Suprapubic skin (tissue), 4 donors: ENCODE data around the gene COL23A1. TPM values are rescaled to one million over a fixed set of nuclear protein-coding genes. Genes with fewer than 3 reads are reported as not detected.
A peak's percentile ranks its signal among the peaks of the same experiment; 100 is the strongest.

Source experiments
- DNase-seq, 2 donors: peaks; one replicate each; pipeline ENCODE4 v3.0.0-alpha.2; 2019; ENCODE audit warnings: low spot score in 2 of 2
- H3K27ac ChIP-seq: fragments of 200-600 bp; sonication (generic); one replicate; pipeline ENCODE4 v1.5.1; 2019
- H3K27me3 ChIP-seq: fragments of 200-600 bp; sonication (generic); one replicate; pipeline ENCODE4 v1.5.1; 2019
- H3K36me3 ChIP-seq: fragments of 200-600 bp; sonication (generic); one replicate; pipeline ENCODE4 v1.5.1; 2019
- H3K4me1 ChIP-seq: fragments of 200-600 bp; sonication (generic); one replicate; pipeline ENCODE4 v1.5.1; 2019
- H3K4me3 ChIP-seq: fragments of 200-600 bp; sonication (generic); one replicate; pipeline ENCODE4 v1.5.1; 2019; ENCODE audit warnings: mild to moderate bottlenecking
- H3K9me3 ChIP-seq: fragments of 200-600 bp; sonication (generic); one replicate; pipeline ENCODE4 v1.5.1; 2019
- EP300 ChIP-seq: sonication (generic); formaldehyde crosslinking; IDR thresholded peaks from one replicate; pipeline ENCODE4 v1.6.1; 2017; ENCODE audit warnings: antibody characterized with exemption
- POLR2A ChIP-seq, 2 donors: fragments of 450-650 bp; IDR thresholded peaks; one replicate each; pipeline ENCODE4 v1.6.1; 2017; ENCODE audit warnings: antibody characterized with exemption in 2 of 2, mild to moderate bottlenecking in 2 of 2, moderate library complexity in 2 of 2
- POLR2AphosphoS5 ChIP-seq, 3 donors: sonication (generic); formaldehyde crosslinking; IDR thresholded peaks; one replicate each; pipeline ENCODE4 v1.6.1; 2017; ENCODE audit warnings: antibody characterized with exemption in 3 of 3
- WGBS: methylation state at CpG from one replicate; pipeline ENCODE4 v1.1.5; 2018; 5-methylcytosine and 5-hydroxymethylcytosine counted together
- total RNA-seq, 4 donors: library from RNA; depleted of rRNA; stranded (reverse); fragments of >200 nt; gene quantifications; one replicate each; pipeline ENCODE4 v1.1.0, GENCODE V29; 2016
- TF ChIP-seq, protein P1 (sequence below), 2 donors: fragments of 200-600 bp in 1 of 2; fragments of 450-650 bp in 1 of 2; sonication (generic) in 1 of 2; IDR thresholded peaks; one replicate each; pipeline ENCODE4 v1.5.1; 2016 to 2019; ENCODE audit warnings: antibody characterized with exemption in 2 of 2, mild to moderate bottlenecking in 1 of 2, moderate library complexity in 1 of 2

Gene COL23A1
- total RNA-seq, 4 donors from 2014 or later: 1.6 to 4.4 (median 3.4) TPM

DNA sequence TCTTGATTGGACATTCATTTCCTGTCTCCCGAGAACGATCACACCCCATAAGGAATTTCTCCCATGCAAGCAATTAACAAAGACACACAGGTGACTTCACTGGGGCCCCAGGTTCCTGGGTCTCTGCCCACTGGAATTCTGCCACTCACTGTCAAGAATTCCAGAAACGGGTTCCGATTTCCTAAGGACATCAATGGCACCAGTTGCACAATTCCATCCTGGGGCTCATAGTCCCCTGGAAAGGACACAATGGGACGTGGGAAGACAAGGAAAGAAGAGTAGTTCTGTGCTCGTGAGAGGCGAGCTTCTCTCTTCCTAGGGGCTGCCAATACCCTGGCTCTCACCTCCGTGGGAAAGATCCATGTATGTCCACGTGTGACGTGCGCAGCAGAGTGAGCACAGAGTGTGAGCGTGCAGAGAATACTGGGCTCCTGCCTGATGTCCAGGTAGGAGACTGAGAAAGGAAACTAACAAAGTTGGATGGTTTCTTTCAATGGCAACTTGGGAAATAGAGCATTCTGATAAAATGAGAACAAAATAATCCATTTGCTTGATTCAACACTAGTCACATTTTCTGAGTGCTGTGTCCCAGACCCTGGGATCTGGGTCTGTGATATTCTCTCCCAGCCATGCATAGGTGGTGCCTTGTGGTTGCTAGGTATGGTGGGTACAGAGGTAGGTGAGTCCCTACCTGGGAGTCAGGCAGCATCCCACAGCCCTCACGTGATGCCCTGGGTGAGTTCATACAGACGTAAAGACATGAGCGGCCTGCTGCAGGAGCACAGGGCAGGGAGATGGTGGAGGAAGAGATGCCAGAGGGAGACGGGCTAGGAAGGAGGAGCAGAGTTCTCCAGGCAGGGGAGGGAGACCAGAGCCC is 159.8 kb downstream of the COL23A1 start:
- Histone ChIP-seq H3K4me3 (no peak overlapping the region), H3K27me3 (no peaks in the 10 kb centered on the region), H3K4me1 (peaks cover 38% of the 10 kb centered on the region), H3K36me3 (no peaks in the 10 kb centered on the region), H3K27ac (no peak overlapping the region), H3K9me3 (no peaks in the 10 kb centered on the region)
- DNase-seq: peak in 1 of 2 donors; percentile 71
- WGBS: 73% methylated on average over 16 of the region's 16 CpGs
- TF ChIP-seq, protein P1, sequence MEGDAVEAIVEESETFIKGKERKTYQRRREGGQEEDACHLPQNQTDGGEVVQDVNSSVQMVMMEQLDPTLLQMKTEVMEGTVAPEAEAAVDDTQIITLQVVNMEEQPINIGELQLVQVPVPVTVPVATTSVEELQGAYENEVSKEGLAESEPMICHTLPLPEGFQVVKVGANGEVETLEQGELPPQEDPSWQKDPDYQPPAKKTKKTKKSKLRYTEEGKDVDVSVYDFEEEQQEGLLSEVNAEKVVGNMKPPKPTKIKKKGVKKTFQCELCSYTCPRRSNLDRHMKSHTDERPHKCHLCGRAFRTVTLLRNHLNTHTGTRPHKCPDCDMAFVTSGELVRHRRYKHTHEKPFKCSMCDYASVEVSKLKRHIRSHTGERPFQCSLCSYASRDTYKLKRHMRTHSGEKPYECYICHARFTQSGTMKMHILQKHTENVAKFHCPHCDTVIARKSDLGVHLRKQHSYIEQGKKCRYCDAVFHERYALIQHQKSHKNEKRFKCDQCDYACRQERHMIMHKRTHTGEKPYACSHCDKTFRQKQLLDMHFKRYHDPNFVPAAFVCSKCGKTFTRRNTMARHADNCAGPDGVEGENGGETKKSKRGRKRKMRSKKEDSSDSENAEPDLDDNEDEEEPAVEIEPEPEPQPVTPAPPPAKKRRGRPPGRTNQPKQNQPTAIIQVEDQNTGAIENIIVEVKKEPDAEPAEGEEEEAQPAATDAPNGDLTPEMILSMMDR (IDR thresholded peaks at IDR 0.05): no peak
- TF ChIP-seq POLR2A (IDR thresholded peaks at IDR 0.05) (no peak), POLR2AphosphoS5 (IDR thresholded peaks at IDR 0.05) (no peak), EP300 (no peak)

DNA sequence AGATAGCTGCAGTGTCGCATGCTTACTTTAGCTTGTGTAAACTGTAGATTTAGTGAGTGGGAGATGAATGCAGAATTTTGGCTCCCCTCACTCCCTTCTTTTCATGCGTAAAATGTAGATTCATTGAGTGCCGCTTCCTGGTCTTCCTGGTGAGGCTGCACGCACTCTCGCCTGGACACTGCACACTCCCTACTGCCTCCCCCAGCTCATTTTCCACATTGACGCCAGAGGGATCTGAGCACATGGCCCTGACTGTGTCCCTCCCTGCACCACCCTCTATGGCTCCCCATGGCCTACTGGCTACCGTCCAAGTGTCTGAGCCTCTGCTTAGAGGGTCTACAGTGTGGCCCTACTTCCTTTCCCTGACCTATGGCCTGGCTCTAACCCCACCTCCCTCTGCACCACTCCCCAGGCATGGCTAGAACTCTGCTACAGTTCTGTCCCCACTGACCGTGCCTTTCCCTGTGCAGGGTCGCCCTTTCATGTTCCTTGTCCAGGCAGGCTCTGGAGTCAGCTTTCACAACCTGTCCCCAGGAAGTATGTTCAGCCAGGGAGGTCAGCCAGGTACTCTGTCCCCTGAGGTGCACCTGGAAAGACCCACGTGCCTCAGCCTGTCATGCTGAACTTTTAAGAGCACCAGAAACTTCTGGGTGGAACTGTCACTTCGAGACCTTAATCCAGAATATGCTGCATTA is 160.6 kb downstream of the COL23A1 start:
- Histone ChIP-seq H3K9me3 (no peaks in the 10 kb centered on the region), H3K27ac (peak overlapping the region; percentile 68), H3K27me3 (no peaks in the 10 kb centered on the region), H3K4me1 (peaks cover 35% of the 10 kb centered on the region), H3K36me3 (no peaks in the 10 kb centered on the region), H3K4me3 (no peak overlapping the region)
- peak in 1 of 2 donors; percentile 76 for DNase-seq
- 60% methylated on average over 11 of the region's 11 CpGs for WGBS
- no peak for TF ChIP-seq POLR2A (IDR thresholded peaks at IDR 0.05)
- TF ChIP-seq, protein P1 (IDR thresholded peaks at IDR 0.05): no peak
- no peak for TF ChIP-seq EP300

DNA sequence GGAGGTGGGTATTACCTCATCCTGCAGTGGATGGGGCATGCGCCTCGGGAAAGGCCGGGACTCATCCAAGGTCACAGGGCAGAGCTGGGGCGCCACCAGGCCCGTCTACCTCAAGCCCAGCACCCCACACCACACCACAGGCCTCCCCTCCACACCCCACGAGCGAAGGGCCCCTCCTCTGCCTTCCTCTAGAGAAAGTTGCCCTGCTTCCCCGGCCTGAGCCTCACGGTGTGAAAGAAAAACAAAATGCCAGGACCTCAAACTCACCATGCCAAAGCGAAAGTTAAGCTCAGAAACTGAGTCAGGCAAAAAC is 161.1 kb downstream of the COL23A1 start:
- Histone ChIP-seq H3K36me3 (no peaks in the 10 kb centered on the region), H3K4me3 (no peak overlapping the region), H3K27me3 (no peaks in the 10 kb centered on the region), H3K4me1 (peaks cover 31% of the 10 kb centered on the region), H3K27ac (peak overlapping the region; percentile 68), H3K9me3 (no peaks in the 10 kb centered on the region)
- no peak for DNase-seq
- 58% methylated on average over 9 of the region's 10 CpGs for WGBS
- TF ChIP-seq, protein P1 (IDR thresholded peaks at IDR 0.05): no peak
- TF ChIP-seq EP300: no peak
- TF ChIP-seq POLR2A (IDR thresholded peaks at IDR 0.05): no peak
- TF ChIP-seq POLR2AphosphoS5 (IDR thresholded peaks at IDR 0.05): no peak

DNA sequence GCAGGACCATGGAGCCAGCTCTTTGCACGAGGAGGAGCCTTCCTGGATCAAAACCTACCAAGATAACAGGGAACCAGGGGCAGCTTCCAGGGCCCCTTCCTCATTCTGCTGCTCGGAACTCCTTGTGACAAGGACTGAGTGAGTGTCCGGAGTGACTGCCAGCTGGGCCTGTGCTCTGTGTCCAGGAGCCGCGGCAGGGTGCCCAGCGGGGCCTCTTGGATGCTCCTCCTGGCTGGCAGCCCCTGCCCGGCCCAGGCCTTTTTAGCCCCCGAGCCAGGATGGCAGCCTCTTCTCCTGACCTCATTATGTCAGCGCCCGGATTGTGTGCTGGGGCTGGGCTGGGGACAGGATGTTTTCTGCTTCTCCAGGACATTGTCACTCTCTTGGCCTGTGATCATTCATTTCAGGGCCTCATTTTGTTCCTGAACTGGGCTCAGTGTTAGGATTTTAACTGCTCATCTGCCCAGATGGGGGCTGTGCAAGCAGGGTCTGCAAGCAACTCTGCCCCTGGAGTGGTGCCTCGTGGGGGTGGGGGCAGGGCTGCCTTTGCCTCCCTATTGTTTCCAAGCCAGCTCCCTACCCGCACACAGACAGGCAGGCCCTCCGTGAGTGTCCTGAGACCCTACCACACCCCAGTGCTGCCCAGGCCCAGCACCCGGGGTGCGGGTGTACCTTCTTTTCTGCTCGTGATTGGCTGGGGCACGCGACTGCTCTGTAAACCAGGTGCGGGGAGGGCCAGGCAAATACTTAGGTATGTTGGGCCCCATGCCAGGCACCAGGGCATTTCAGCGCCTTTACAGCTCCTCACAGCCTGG is 161.6 kb downstream of the COL23A1 start:
- DNase-seq: peak in 1 of 2 donors; percentile 75
- no peaks in the 10 kb centered on the region for H3K36me3 ChIP-seq
- WGBS: 65% methylated on average over 19 of the region's 20 CpGs
- TF ChIP-seq, protein P1 (IDR thresholded peaks at IDR 0.05): no peak
- TF ChIP-seq EP300 (no peak), POLR2AphosphoS5 (IDR thresholded peaks at IDR 0.05) (no peak)
- no peaks in the 10 kb centered on the region for H3K9me3 ChIP-seq
- H3K27ac ChIP-seq: peak overlapping the region; percentile 68
- peaks cover 27% of the 10 kb centered on the region for H3K4me1 ChIP-seq
- H3K4me3 ChIP-seq: no peak overlapping the region
- H3K27me3 ChIP-seq: no peaks in the 10 kb centered on the region
